ENCODE results near the gene PTPRD.

DNA sequence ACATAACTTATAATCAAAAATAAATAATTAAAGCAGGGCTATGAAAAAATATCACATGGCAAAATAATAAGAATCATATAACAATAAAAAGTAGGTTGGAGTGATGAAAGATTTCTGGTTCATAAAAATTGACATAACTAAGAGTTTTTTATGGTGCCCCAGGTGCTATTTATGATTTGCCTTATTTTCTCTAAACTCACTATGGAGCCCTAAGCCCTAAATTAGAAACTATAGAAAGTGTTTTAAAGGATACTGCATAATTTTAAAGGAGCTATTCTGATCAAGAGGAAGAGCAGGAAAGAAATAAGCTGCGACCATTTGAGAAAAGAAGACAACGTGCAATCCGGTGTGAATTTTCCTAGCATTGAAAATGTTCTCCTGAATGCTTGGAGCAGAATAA is 2178.2 kb downstream of the PTPRD start:
- TF ChIP-seq, protein P1, sequence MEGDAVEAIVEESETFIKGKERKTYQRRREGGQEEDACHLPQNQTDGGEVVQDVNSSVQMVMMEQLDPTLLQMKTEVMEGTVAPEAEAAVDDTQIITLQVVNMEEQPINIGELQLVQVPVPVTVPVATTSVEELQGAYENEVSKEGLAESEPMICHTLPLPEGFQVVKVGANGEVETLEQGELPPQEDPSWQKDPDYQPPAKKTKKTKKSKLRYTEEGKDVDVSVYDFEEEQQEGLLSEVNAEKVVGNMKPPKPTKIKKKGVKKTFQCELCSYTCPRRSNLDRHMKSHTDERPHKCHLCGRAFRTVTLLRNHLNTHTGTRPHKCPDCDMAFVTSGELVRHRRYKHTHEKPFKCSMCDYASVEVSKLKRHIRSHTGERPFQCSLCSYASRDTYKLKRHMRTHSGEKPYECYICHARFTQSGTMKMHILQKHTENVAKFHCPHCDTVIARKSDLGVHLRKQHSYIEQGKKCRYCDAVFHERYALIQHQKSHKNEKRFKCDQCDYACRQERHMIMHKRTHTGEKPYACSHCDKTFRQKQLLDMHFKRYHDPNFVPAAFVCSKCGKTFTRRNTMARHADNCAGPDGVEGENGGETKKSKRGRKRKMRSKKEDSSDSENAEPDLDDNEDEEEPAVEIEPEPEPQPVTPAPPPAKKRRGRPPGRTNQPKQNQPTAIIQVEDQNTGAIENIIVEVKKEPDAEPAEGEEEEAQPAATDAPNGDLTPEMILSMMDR (conservative IDR thresholded peaks at IDR 0.05 in 1 of 2, IDR thresholded peaks at IDR 0.05 in 1 of 2; ENCODE audit: extremely low read depth in 1 of 2, insufficient read depth in 1 of 2, low read depth in 1 of 2, low read length in 2 of 2) = no peak
- TF ChIP-seq EZH2 (IDR thresholded peaks at IDR 0.05; ENCODE audit: borderline replicate concordance, low read length) = no peak
